Natural killer cell (primary cell): ENCODE results near the gene RAB20. TPM values are rescaled to one million over a fixed set of nuclear protein-coding genes. Genes with fewer than 3 reads are reported as not detected.

ENCODE experiments used
- ATAC-seq, 3 donors: fragments of 150-1000 bp in 2 of 3; fragments of 200-7000 bp in 1 of 3; cut with Tn5 transposase; 1 replicate in 1 of 3; 2 replicates in 2 of 3; pipeline ENCODE4 v1.10.0; 2021; ENCODE audit warnings: mild to moderate bottlenecking in 2 of 3, moderate library complexity in 2 of 3
- DNase-seq, 2 donors: peaks; one replicate each; pipeline versions ENCODE4 v3.0.0 to v3.0.0-alpha.2; 2013 to 2021; ENCODE audit warnings: mixed read lengths in 1 of 2
- H3K27ac ChIP-seq: one replicate; pipeline ENCODE4 v1.5.1; 2013; ENCODE audit warnings: mild to moderate bottlenecking, low read length
- H3K27me3 ChIP-seq: one replicate; pipeline ENCODE4 v1.6.1; 2013; ENCODE audit warnings: low read length; ENCODE audit not compliant: control insufficient read depth, insufficient read depth
- H3K36me3 ChIP-seq: one replicate; pipeline ENCODE4 v1.6.1; 2013; ENCODE audit warnings: low read length; ENCODE audit not compliant: control insufficient read depth, insufficient read depth
- H3K4me1 ChIP-seq: one replicate; pipeline ENCODE4 v1.6.1; 2013; ENCODE audit warnings: low read length; ENCODE audit not compliant: control insufficient read depth, insufficient read depth
- H3K4me3 ChIP-seq: one replicate; pipeline ENCODE4 v1.5.1; 2013; ENCODE audit warnings: low read length
- H3K9me3 ChIP-seq: one replicate; pipeline ENCODE4 v1.6.1; 2013; ENCODE audit warnings: low read length; ENCODE audit not compliant: control insufficient read depth, insufficient read depth
- H3K27ac Mint-ChIP-seq, 2 donors: one replicate each; pipeline ENCODE4 v1.8.0; 2022; ENCODE audit warnings: mild to moderate bottlenecking in 2 of 2, mixed read lengths in 2 of 2, moderate library complexity in 1 of 2
- H3K27me3 Mint-ChIP-seq, 2 donors: one replicate each; pipeline ENCODE4 v1.8.0; 2022; ENCODE audit warnings: low read depth in 2 of 2, mixed read lengths in 2 of 2
- H3K36me3 Mint-ChIP-seq: one replicate; pipeline ENCODE4 v1.8.0; 2022; ENCODE audit warnings: mixed read lengths
- H3K4me1 Mint-ChIP-seq, 2 donors: one replicate each; pipeline ENCODE4 v1.8.0; 2022; ENCODE audit warnings: mixed read lengths in 2 of 2
- H3K4me3 Mint-ChIP-seq: one replicate; pipeline ENCODE4 v1.8.0; 2022; ENCODE audit warnings: mild to moderate bottlenecking, moderate library complexity, mixed read lengths
- H3K9me3 Mint-ChIP-seq, 2 donors: one replicate each; pipeline ENCODE4 v1.8.0; 2022; ENCODE audit warnings: mixed read lengths in 2 of 2
- CTCF ChIP-seq: fragments of 200-600 bp; IDR thresholded peaks from one replicate; pipeline ENCODE4 v1.8.0; 2022; ENCODE audit warnings: antibody characterized with exemption
- WGBS: methylation state at CpG from one replicate; pipeline ENCODE4 v1.1.7; 2013; ENCODE audit warnings: missing lambda C conversion rate; ENCODE audit not compliant: insufficient coverage; 5-methylcytosine and 5-hydroxymethylcytosine counted together
- intact Hi-C: fragments of 100-400 bp; cut with micrococcal nuclease; formaldehyde crosslinking; loops from one replicate; pipeline ENCODE4 v1.14.2; 2022
- total RNA-seq, 4 donors: library from RNA; stranded (reverse); fragments of 120-200 nt in 1 of 4; gene quantifications; one replicate each; pipeline versions ENCODE4 v1.2.3 to v1.2.4, GENCODE V29; 2013 to 2022

The RAB20 gene
- total RNA-seq, 3 donors from 2014 or later (not counting 1 experiment from before 2014, with no cell fraction given) = 1.0 to 3.3 (median 1.2) TPM

GRCh38 chr13:110493613-110494012 lies 67.9 kb downstream of the RAB20 start:
- no peak for TF ChIP-seq CTCF
- no peaks in the 10 kb centered on the region for H3K27me3 Mint-ChIP-seq
- no peaks in the 10 kb centered on the region for H3K36me3 ChIP-seq

GRCh38 chr13:110492679-110493593 lies 68.6 kb downstream of the RAB20 start:
- TF ChIP-seq CTCF = no peak
- H3K9me3 ChIP-seq = no peaks in the 10 kb centered on the region
- H3K36me3 ChIP-seq = no peaks in the 10 kb centered on the region
- Mint-ChIP-seq H3K9me3 (no peaks in the 10 kb centered on the region), H3K4me3 (no peak overlapping the region), H3K27me3 (no peaks in the 10 kb centered on the region), H3K36me3 (no peaks in the 10 kb centered on the region), H3K4me1 (no peaks in the 10 kb centered on the region), H3K27ac (no peak overlapping the region)
- intact Hi-C loops = no loop called here
- H3K27ac ChIP-seq = no peak overlapping the region
- H3K4me3 ChIP-seq = no peak overlapping the region
- no peaks in the 10 kb centered on the region for H3K27me3 ChIP-seq
- ATAC-seq (no peak), DNase-seq (no peak)
- H3K4me1 ChIP-seq = no peaks in the 10 kb centered on the region
- 92% methylated on average over 30 of the region's 30 CpGs for WGBS

More at GRCh38 chr13:110493613-110494012, 67.9 kb downstream of the RAB20 start:
- intact Hi-C loops = no loop called here
- ATAC-seq = no peak
- H3K4me1 Mint-ChIP-seq = no peaks in the 10 kb centered on the region
- no peak overlapping the region for H3K4me3 Mint-ChIP-seq
- no peaks in the 10 kb centered on the region for H3K9me3 ChIP-seq
- no peaks in the 10 kb centered on the region for H3K4me1 ChIP-seq
- H3K36me3 Mint-ChIP-seq = no peaks in the 10 kb centered on the region
- H3K27me3 ChIP-seq = no peaks in the 10 kb centered on the region
- no peak overlapping the region for H3K27ac ChIP-seq
- no peak for DNase-seq
- 92% methylated on average over 9 of the region's 9 CpGs for WGBS
- no peaks in the 10 kb centered on the region for H3K9me3 Mint-ChIP-seq
- no peak overlapping the region for H3K4me3 ChIP-seq
- no peak overlapping the region for H3K27ac Mint-ChIP-seq

DNA sequence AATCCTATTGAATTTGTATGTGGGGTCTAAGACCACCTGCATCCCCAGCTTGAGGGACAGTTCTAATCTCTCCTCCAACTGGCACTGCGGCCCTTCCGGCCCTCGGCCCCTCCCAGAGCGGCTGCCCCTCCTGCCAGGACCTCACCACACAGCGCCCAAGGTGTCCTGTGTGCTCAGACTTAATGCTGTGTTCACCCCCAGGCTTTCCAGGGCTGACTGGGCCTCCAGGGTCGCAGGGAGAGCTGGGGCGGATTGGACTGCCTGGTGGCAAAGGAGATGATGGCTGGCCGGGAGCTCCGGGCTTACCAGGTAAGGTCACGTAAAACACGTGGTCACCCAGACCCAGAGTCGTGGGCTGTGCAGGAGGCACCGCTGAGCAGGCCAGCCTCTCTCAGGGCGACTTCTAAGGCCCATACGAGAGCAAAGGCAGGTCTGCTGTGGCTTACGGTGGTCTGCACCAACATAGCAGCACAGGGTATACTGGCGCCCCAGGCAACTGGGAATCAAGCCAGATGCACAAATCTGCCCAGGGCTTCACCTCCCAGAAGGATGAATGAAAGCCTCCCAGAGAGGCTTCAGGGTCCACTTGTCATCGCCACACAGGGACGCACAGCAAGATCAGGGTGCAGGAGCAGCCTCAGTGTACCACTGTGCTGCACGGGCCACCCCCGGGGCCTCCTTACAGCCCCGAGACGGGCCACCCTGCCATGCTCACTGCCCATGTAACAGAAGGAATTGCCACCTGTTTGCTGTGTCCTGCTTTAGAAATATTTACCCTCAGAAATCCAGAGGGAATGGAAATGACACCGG lies 69.4 kb downstream of the RAB20 start:
- ATAC-seq (no peak), DNase-seq (no peak)
- 89% methylated on average over 24 of the region's 24 CpGs for WGBS
- intact Hi-C loops = no loop called here
- no peaks in the 10 kb centered on the region for H3K36me3 ChIP-seq
- H3K27me3 ChIP-seq = no peaks in the 10 kb centered on the region
- H3K36me3 Mint-ChIP-seq = no peaks in the 10 kb centered on the region
- no peaks in the 10 kb centered on the region for H3K4me1 Mint-ChIP-seq
- no peak overlapping the region for H3K27ac ChIP-seq
- H3K27ac Mint-ChIP-seq = no peak overlapping the region
- TF ChIP-seq CTCF = no peak
- H3K27me3 Mint-ChIP-seq = no peaks in the 10 kb centered on the region
- H3K9me3 Mint-ChIP-seq = no peaks in the 10 kb centered on the region
- no peaks in the 10 kb centered on the region for H3K4me1 ChIP-seq
- H3K9me3 ChIP-seq = no peaks in the 10 kb centered on the region
- no peak overlapping the region for H3K4me3 ChIP-seq
- H3K4me3 Mint-ChIP-seq = no peak overlapping the region
